Measurements from ENCODE around the gene PAN3.

PAN3 gene

GRCh38 chr13:28245465-28245864 lies 107.1 kb downstream of the PAN3 start:
- ChIA-PET POLR2A (no interaction called here), CTCF (no interaction called here)
- H3K36me3 ChIP-seq (ENCODE audit: control insufficient read depth in 2 of 2, insufficient read depth in 1 of 2, low read length in 2 of 2), result peaks cover 0 to 12% of the 10 kb centered on the region in 2 experiments; a peak in 2 of 3 replicates

GRCh38 chr13:28246891-28247290 lies 108.5 kb downstream of the PAN3 start:
- Histone ChIP-seq H3K9me3 (ENCODE audit: control insufficient read depth, insufficient read depth, low read depth, low read length) (no peaks in the 10 kb centered on the region), H3K36me3 (ENCODE audit: control insufficient read depth in 2 of 2, insufficient read depth in 1 of 2, low read length in 2 of 2) (peaks cover 0 to 9% of the 10 kb centered on the region in 2 experiments; a peak in 2 of 3 replicates), H3K4me1 (ENCODE audit: control insufficient read depth, insufficient read depth, low read length) (no peaks in the 10 kb centered on the region), H3K4me3 (ENCODE audit: low read depth, low read length) (no peak overlapping the region), H3K27ac (ENCODE audit: extremely low read depth, low read depth, low read length) (no peak overlapping the region)
- TF ChIP-seq ZEB2 (tag by site-specific recombination; IDR thresholded peaks at IDR 0.05) (no peak), REST (tag by site-specific recombination; IDR thresholded peaks at IDR 0.05) (no peak), ZNF792 (tag by site-specific recombination; IDR thresholded peaks at IDR 0.05) (no peak), ZBTB6 (tag by site-specific recombination; IDR thresholded peaks at IDR 0.05) (no peak), ZNF549 (tag by site-specific recombination; IDR thresholded peaks at IDR 0.05) (no peak), HOXC10 (CRISPR knock-in tag; IDR thresholded peaks at IDR 0.05) (no peak), KLF7 (tag by site-specific recombination; IDR thresholded peaks at IDR 0.05; ENCODE audit: borderline replicate concordance) (no peak), ZNF132 (tag by site-specific recombination; IDR thresholded peaks at IDR 0.05; ENCODE audit: borderline replicate concordance) (no peak), ZNF174 (tag by site-specific recombination; IDR thresholded peaks at IDR 0.05) (no peak), REPIN1 (tag by site-specific recombination; IDR thresholded peaks at IDR 0.05; ENCODE audit: low read depth) (no peak), ZNF223 (tag by site-specific recombination; IDR thresholded peaks at IDR 0.05) (no peak), ZNF350 (tag by site-specific recombination; IDR thresholded peaks at IDR 0.05) (no peak), ZNF48 (tag by site-specific recombination; IDR thresholded peaks at IDR 0.05) (no peak), ZNF623 (tag by site-specific recombination; IDR thresholded peaks at IDR 0.05) (no peak), SP7 (tag by site-specific recombination; IDR thresholded peaks at IDR 0.05) (no peak), ZNF488 (tag by site-specific recombination; IDR thresholded peaks at IDR 0.05) (no peak)
- TF ChIP-seq, protein P1, sequence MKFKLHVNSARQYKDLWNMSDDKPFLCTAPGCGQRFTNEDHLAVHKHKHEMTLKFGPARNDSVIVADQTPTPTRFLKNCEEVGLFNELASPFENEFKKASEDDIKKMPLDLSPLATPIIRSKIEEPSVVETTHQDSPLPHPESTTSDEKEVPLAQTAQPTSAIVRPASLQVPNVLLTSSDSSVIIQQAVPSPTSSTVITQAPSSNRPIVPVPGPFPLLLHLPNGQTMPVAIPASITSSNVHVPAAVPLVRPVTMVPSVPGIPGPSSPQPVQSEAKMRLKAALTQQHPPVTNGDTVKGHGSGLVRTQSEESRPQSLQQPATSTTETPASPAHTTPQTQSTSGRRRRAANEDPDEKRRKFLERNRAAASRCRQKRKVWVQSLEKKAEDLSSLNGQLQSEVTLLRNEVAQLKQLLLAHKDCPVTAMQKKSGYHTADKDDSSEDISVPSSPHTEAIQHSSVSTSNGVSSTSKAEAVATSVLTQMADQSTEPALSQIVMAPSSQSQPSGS (tag by site-specific recombination; IDR thresholded peaks at IDR 0.05; ENCODE audit: low read depth), result no peak
- CTCF ChIA-PET, result no interaction called here
- POLR2A ChIA-PET, result no interaction called here

More at GRCh38 chr13:28245465-28245864, 107.1 kb downstream of the PAN3 start:
- no peak overlapping the region for H3K27ac ChIP-seq (ENCODE audit: extremely low read depth, low read depth, low read length)
- H3K4me3 ChIP-seq (ENCODE audit: low read depth, low read length), result no peak overlapping the region
- TF ChIP-seq ZNF24 (tag by site-specific recombination; IDR thresholded peaks at IDR 0.05), result no peak
- no peaks in the 10 kb centered on the region for H3K4me1 ChIP-seq (ENCODE audit: control insufficient read depth, insufficient read depth, low read length)
- no peaks in the 10 kb centered on the region for H3K9me3 ChIP-seq (ENCODE audit: control insufficient read depth, insufficient read depth, low read depth, low read length)

Measured in HEK293 (cell line).